HCT116 (cell line): Measurements from ENCODE around the gene RGMB. TPM values are rescaled to one million over a fixed set of nuclear protein-coding genes. Genes with fewer than 3 reads are reported as not detected.

Experiments used
- ATAC-seq: fragments of 200-7000 bp; cut with Tn5 transposase; 2 replicates; pipeline ENCODE4 v1.9.1; 2020; ENCODE audit warnings: mild to moderate bottlenecking, moderate library complexity
- BruUV-seq: library from RNA; stranded (reverse); fragments of 400-500 nt; replicated peaks from 2 replicates; lab custom pipeline; 2021; lab: Mats Ljungman, UMichigan
- CTCF ChIA-PET: fragments of 300-600 bp; sonication (Branson Sonifier 250); formaldehyde crosslinking; loops from one replicate; lab custom pipeline; 2021; ENCODE audit warnings: antibody characterized with exemption; lab: Charles Lee
- POLR2A ChIA-PET: fragments of 300-600, 350-600 bp; sonication (Branson Sonifier 250); formaldehyde crosslinking; loops from one replicate; lab custom pipeline; 2021; ENCODE audit warnings: antibody characterized with exemption; lab: Charles Lee
- RAD21 ChIA-PET, 2 experiments: fragments of 300-600 bp; sonication (Branson Sonifier 250); formaldehyde crosslinking; loops; one replicate each; lab custom pipeline; 2023; ENCODE audit warnings: low total read pairs in 2 of 2; ENCODE audit not compliant: uncharacterized antibody in 2 of 2, unreplicated experiment in 2 of 2, low non-redundant PET in 1 of 2; lab: Charles Lee
- DNase-seq: peaks from one replicate; pipeline ENCODE4 v3.0.0-alpha.2; 2010; ENCODE audit warnings: low read depth, low spot score
- H2AFZ ChIP-seq: fragments of 200-600 bp; shearing (Covaris generic), sonication (generic); 2 replicates; pipeline ENCODE4 v1.6.1; 2017; ENCODE audit warnings: low read depth, mixed run types, mixed read lengths, antibody characterized with exemption, low read length; ENCODE audit not compliant: poor library complexity, severe bottlenecking
- H3K27ac ChIP-seq: 2 replicates; pipeline ENCODE4 v1.5.1; 2012; ENCODE audit warnings: low read depth, low read length
- H3K27me3 ChIP-seq: fragments of 200-600 bp; sonication (generic); 2 replicates; pipeline ENCODE4 v1.6.1; 2016; ENCODE audit warnings: mixed run types, low read length, mixed read lengths; ENCODE audit not compliant: insufficient read depth
- H3K36me3 ChIP-seq, 2 experiments: fragments of 200-500 bp in 1 of 2; fragments of 200-600 bp in 1 of 2; sonication (Bioruptor generic) in 1 of 2; sonication (generic) in 1 of 2; 2 replicates each; pipeline versions ENCODE4 v1.5.1 to v1.6.1; 2014 to 2016; ENCODE audit warnings: low read length in 2 of 2, inconsistent platforms in 1 of 2, mixed read lengths in 1 of 2, mixed run types in 1 of 2; ENCODE audit not compliant: insufficient read depth in 2 of 2, control insufficient read depth in 1 of 2
- H3K4me1 ChIP-seq, 2 experiments: fragments of 200-600 bp in 1 of 2; sonication (generic) in 1 of 2; 2 replicates each; pipeline versions ENCODE4 v1.5.1 to v1.6.1; 2012 to 2017; ENCODE audit warnings: low read length in 2 of 2, inconsistent platforms in 1 of 2, mild to moderate bottlenecking in 1 of 2, mixed read lengths in 1 of 2, mixed run types in 1 of 2, moderate library complexity in 1 of 2; ENCODE audit not compliant: insufficient read depth in 2 of 2, control insufficient read depth in 1 of 2
- H3K4me2 ChIP-seq: fragments of 200-600 bp; sonication (generic); 2 replicates; pipeline ENCODE4 v1.6.1; 2017; ENCODE audit warnings: mixed run types, low read length, mixed read lengths
- H3K4me3 ChIP-seq, 2 experiments: fragments of 200-600 bp in 1 of 2; sonication (generic) in 1 of 2; replicated peaks in 1 of 2; 2 replicates each; pipeline ENCODE4 v1.5.1; 2011 to 2016; ENCODE audit warnings: low read length in 2 of 2, control low read depth in 1 of 2, low read depth in 1 of 2, mild to moderate bottlenecking in 1 of 2, mixed read lengths in 1 of 2, mixed run types in 1 of 2
- H3K79me2 ChIP-seq: fragments of 200-600 bp; sonication (generic); 2 replicates; pipeline ENCODE4 v1.6.1; 2017; ENCODE audit warnings: mild to moderate bottlenecking, mixed run types, low read length, moderate library complexity, mixed read lengths; ENCODE audit not compliant: insufficient read depth
- H3K9ac ChIP-seq: fragments of 200-600 bp; sonication (generic); 2 replicates; pipeline ENCODE4 v1.6.1; 2016; ENCODE audit warnings: low read length, mixed read lengths
- H3K9me2 ChIP-seq: fragments of 200-600 bp; sonication (generic), shearing (Covaris generic); 2 replicates; pipeline ENCODE4 v1.6.1; 2017; ENCODE audit warnings: mixed run types, mild to moderate bottlenecking, moderate library complexity; ENCODE audit not compliant: insufficient read depth
- H3K9me3 ChIP-seq, 2 experiments: fragments of 200-500 bp in 1 of 2; fragments of 200-600 bp in 1 of 2; sonication (Bioruptor generic) in 1 of 2; sonication (generic) in 1 of 2; 2 replicates each; pipeline ENCODE4 v1.6.1; 2014 to 2017; ENCODE audit warnings: low read length in 2 of 2, mixed read lengths in 2 of 2, inconsistent platforms in 1 of 2, low read depth in 1 of 2, mild to moderate bottlenecking in 1 of 2, mixed run types in 1 of 2, moderate library complexity in 1 of 2; ENCODE audit not compliant: control insufficient read depth in 1 of 2, insufficient read depth in 1 of 2
- H4K20me1 ChIP-seq: fragments of 200-600 bp; sonication (generic), shearing (Covaris generic); 2 replicates; pipeline ENCODE4 v1.6.1; 2017; ENCODE audit warnings: mixed run types, mild to moderate bottlenecking, moderate library complexity; ENCODE audit not compliant: insufficient read depth
- CBX3 ChIP-seq: IDR thresholded peaks from 2 replicates; pipeline ENCODE4 v1.6.1; 2012; ENCODE audit warnings: low read depth
- EGR1 ChIP-seq: IDR thresholded peaks from 2 replicates; pipeline ENCODE4 v1.6.1; 2012; ENCODE audit warnings: low read depth
- EZH2phosphoT487 ChIP-seq: fragments of 200-600 bp; IDR thresholded peaks from 2 replicates; pipeline ENCODE4 v1.6.1; 2018; ENCODE audit warnings: antibody characterized with exemption, borderline replicate concordance
- JUND ChIP-seq: IDR thresholded peaks from 2 replicates; pipeline ENCODE4 v1.6.1; 2012
- POLR2A ChIP-seq: IDR thresholded peaks from 2 replicates; pipeline ENCODE4 v1.7.0; 2011; ENCODE audit warnings: borderline replicate concordance; ENCODE audit not compliant: insufficient read depth, insufficient read length; ENCODE audit errors: extremely low read depth
- POLR2AphosphoS5 ChIP-seq: IDR thresholded peaks from 2 replicates; pipeline ENCODE4 v1.6.1; 2011; ENCODE audit warnings: mild to moderate bottlenecking, low read depth, low read length, moderate library complexity
- RAD21 ChIP-seq: IDR thresholded peaks from 2 replicates; pipeline ENCODE4 v1.6.1; 2012; ENCODE audit warnings: low read depth, mild to moderate bottlenecking
- REST ChIP-seq: IDR thresholded peaks from 2 replicates; pipeline ENCODE4 v1.6.1; 2012; ENCODE audit warnings: low read depth
- SIN3A ChIP-seq: IDR thresholded peaks from 2 replicates; pipeline ENCODE4 v1.6.1; 2012; ENCODE audit warnings: low read depth
- SP1 ChIP-seq: IDR thresholded peaks from 2 replicates; pipeline ENCODE4 v1.6.1; 2012; ENCODE audit warnings: low read depth
- SRF ChIP-seq: IDR thresholded peaks from 2 replicates; pipeline ENCODE4 v1.6.1; 2012; ENCODE audit warnings: low read depth
- TCF7L2 ChIP-seq: IDR thresholded peaks from 2 replicates; pipeline ENCODE4 v1.7.0; 2011; ENCODE audit warnings: borderline replicate concordance, inconsistent platforms; ENCODE audit not compliant: insufficient read depth, insufficient read length; ENCODE audit errors: extremely low read depth
- intact Hi-C: fragments of 100-400 bp; cut with micrococcal nuclease; formaldehyde crosslinking; loops from 2 replicates; pipeline ENCODE4 v1.10.0; 2022
- total RNA-seq: library from RNA; stranded (reverse); gene quantifications from one replicate; pipeline ENCODE4 v1.2.1, GENCODE V29; 2021; ENCODE audit not compliant: unreplicated experiment
- TF ChIP-seq, protein P1 (sequence below): IDR thresholded peaks from 2 replicates; pipeline ENCODE4 v1.6.1; 2012
- TF ChIP-seq, protein P2 (sequence below), 3 experiments: fragments of 200-600 bp in 1 of 3; sonication (generic) in 1 of 3; IDR thresholded peaks in 2 of 3; conservative IDR thresholded peaks in 1 of 3; 2 replicates each; pipeline ENCODE4 v1.5.1; 2012 to 2017; ENCODE audit warnings: low read depth in 2 of 3, low read length in 2 of 3, antibody characterized with exemption in 1 of 3, borderline replicate concordance in 1 of 3, control low read depth in 1 of 3, mild to moderate bottlenecking in 1 of 3, mixed read lengths in 1 of 3, mixed run types in 1 of 3, moderate library complexity in 1 of 3; ENCODE audit not compliant: insufficient read depth in 1 of 3

Gene RGMB
- total RNA-seq, 1 experiment from 2014 or later = 18.3 TPM

DNA sequence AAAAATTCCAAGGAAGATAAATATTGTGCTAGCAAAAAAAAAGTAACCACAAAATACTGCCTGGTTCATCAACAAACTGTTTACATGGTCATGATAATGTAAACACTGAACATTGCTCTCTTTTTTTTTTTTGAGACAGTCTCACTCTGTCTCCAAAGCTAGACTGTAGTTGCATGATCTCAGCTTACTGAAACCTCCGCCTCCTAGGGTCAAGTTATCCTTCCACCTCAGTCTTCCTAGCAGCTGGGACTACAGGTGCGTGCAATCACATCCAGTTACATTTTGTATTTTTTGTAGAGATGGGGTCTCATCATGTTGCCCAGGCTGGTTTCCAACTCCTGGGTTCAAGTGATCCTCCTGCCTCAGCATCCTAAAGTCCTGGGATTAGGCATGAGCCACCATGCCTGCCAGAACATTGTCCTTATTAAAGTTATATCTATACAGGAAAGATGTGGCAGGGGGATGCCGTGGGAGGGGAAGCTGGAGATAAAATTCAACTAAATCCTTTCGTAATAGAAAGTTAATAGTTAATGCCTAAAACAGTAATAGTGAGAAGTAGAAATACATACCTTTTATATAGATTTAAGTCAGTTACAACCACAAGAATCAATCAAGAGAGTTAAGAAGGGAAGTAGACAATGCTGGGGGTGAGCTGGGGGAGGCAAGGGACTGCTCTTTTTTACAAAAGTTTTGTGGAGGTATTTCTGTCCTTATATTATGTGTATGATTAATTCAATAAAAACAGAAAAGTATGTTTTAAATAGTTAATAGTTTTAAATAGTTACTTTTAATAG lies 52.3 kb downstream of the RGMB start:
- no TSS peak for BruUV-seq
- Histone ChIP-seq H2AFZ (no peak overlapping the region), H3K27me3 (no peaks in the 10 kb centered on the region), H3K27ac (no peak overlapping the region), H3K79me2 (no peaks in the 10 kb centered on the region), H3K4me1 (no peaks in the 10 kb centered on the region), H3K9me2 (no peaks in the 10 kb centered on the region), H3K4me2 (no peak overlapping the region), H3K4me3 (no peak overlapping the region), H3K9me3 (0 out of 4 replicates have a peak, but pooled peaks cover 0 to 5% of the 10 kb centered on the region in 2 experiments), H3K36me3 (no peaks in the 10 kb centered on the region), H4K20me1 (no peaks in the 10 kb centered on the region), H3K9ac (no peak overlapping the region)
- no peak for ATAC-seq
- ChIA-PET RAD21 (no interaction called here), POLR2A (no interaction called here), CTCF (no interaction called here)
- no peak for DNase-seq
- intact Hi-C loops = loop anchor here (2.0 to 10.0 kb wide), 3 partner anchors 57 to 1828 kb away; no protein-coding TSS in a partner anchor
- TF ChIP-seq, protein P1, sequence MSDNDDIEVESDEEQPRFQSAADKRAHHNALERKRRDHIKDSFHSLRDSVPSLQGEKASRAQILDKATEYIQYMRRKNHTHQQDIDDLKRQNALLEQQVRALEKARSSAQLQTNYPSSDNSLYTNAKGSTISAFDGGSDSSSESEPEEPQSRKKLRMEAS = no peak
- TF ChIP-seq SRF (no peak), SIN3A (no peak), JUND (no peak), POLR2A (no peak), RAD21 (no peak), EZH2phosphoT487 (no peak), REST (no peak), CBX3 (no peak), SP1 (no peak), POLR2AphosphoS5 (no peak), EGR1 (no peak), TCF7L2 (no peak)
- TF ChIP-seq, protein P2, sequence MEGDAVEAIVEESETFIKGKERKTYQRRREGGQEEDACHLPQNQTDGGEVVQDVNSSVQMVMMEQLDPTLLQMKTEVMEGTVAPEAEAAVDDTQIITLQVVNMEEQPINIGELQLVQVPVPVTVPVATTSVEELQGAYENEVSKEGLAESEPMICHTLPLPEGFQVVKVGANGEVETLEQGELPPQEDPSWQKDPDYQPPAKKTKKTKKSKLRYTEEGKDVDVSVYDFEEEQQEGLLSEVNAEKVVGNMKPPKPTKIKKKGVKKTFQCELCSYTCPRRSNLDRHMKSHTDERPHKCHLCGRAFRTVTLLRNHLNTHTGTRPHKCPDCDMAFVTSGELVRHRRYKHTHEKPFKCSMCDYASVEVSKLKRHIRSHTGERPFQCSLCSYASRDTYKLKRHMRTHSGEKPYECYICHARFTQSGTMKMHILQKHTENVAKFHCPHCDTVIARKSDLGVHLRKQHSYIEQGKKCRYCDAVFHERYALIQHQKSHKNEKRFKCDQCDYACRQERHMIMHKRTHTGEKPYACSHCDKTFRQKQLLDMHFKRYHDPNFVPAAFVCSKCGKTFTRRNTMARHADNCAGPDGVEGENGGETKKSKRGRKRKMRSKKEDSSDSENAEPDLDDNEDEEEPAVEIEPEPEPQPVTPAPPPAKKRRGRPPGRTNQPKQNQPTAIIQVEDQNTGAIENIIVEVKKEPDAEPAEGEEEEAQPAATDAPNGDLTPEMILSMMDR (IDR thresholded peaks at IDR 0.05 in 2 of 3, conservative IDR thresholded peaks at IDR 0.05 in 1 of 3; ENCODE audit: borderline replicate concordance in 1 of 3, insufficient read depth in 1 of 3, low read depth in 2 of 3, low read length in 2 of 3) = no peak
